ENCODE measurements around the gene HERC4.

- TF ChIP-seq TAF1 (IDR thresholded peaks at IDR 0.05; ENCODE audit: borderline replicate concordance, insufficient read depth, low read length) (no peak), REST (IDR thresholded peaks at IDR 0.05; ENCODE audit: insufficient read depth in 1 of 2, low read depth in 2 of 2, low read length in 2 of 2) (no peak)
These were observed 119.5 kb downstream of the HERC4 start for GRCh38 chr10:67955614-67956013.
